ENCODE measurements around the gene RALGAPA2. TPM values are rescaled to one million over a fixed set of nuclear protein-coding genes. Genes with fewer than 3 reads are reported as not detected.

RALGAPA2 gene
- total and polyA plus RNA-seq, 2 experiments from 2014 or later: 1.3 to 2.6 TPM

- DNase-seq: no peak
- in situ Hi-C loops (cut with MboI): no loop called here
Observed at GRCh38 chr20:20641783-20642182, 70.7 kb downstream of the RALGAPA2 start.

GRCh38 chr20:20638878-20639277 lies 73.6 kb downstream of the RALGAPA2 start:
- Histone ChIP-seq H2AFZ (no peak overlapping the region), H3K9me3 (ENCODE audit: low read depth) (no peaks in the 10 kb centered on the region), H3K9me2 (ENCODE audit: insufficient read depth) (no peaks in the 10 kb centered on the region), H3K27ac (no peak overlapping the region), H3K9ac (no peak overlapping the region), H3K4me1 (ENCODE audit: insufficient read depth) (no peaks in the 10 kb centered on the region), H3F3A (ENCODE audit: insufficient read depth) (no peaks in the 10 kb centered on the region), H3K36me3 (ENCODE audit: low read depth) (no peaks in the 10 kb centered on the region), H4K20me1 (ENCODE audit: insufficient read depth) (no peaks in the 10 kb centered on the region), H3K4me2 (ENCODE audit: unreplicated experiment) (no peak overlapping the region), H3K79me2 (ENCODE audit: insufficient read depth) (no peaks in the 10 kb centered on the region), H3K27me3 (replicated peaks; ENCODE audit: insufficient read depth) (no peaks in the 10 kb centered on the region), H3K4me3 (no peak overlapping the region)
- WGBS, 2 experiments (ENCODE audit: low coverage in 1 of 2, low lambda C conversion rate in 2 of 2, missing lambda C conversion rate in 2 of 2): 80 to 81% methylated on average over 2 of the region's 2 CpGs
- no peak for TF ChIP-seq EZH2 (IDR thresholded peaks at IDR 0.05; ENCODE audit: insufficient read depth, poor library complexity, severe bottlenecking)
- TF ChIP-seq EZH2phosphoT487 (IDR thresholded peaks at IDR 0.05; ENCODE audit: insufficient read depth, low read depth): no peak
- no peak for DNase-seq
- in situ Hi-C loops (cut with MboI): no loop called here

More at GRCh38 chr20:20641783-20642182, 70.7 kb downstream of the RALGAPA2 start:
- no peak overlapping the region for H3K4me2 ChIP-seq (ENCODE audit: unreplicated experiment)
- H3K9ac ChIP-seq: no peak overlapping the region
- no peak overlapping the region for H2AFZ ChIP-seq
- TF ChIP-seq EZH2phosphoT487 (IDR thresholded peaks at IDR 0.05; ENCODE audit: insufficient read depth, low read depth) (no peak), EZH2 (IDR thresholded peaks at IDR 0.05; ENCODE audit: insufficient read depth, poor library complexity, severe bottlenecking) (no peak)
- no peak overlapping the region for H3K4me3 ChIP-seq
- H3K27ac ChIP-seq: no peak overlapping the region
- no peaks in the 10 kb centered on the region for H3K9me2 ChIP-seq (ENCODE audit: insufficient read depth)
- WGBS, 2 experiments (ENCODE audit: low coverage in 1 of 2, low lambda C conversion rate in 2 of 2, missing lambda C conversion rate in 2 of 2): 68 to 84% methylated on average over 2 of the region's 2 CpGs
- no peaks in the 10 kb centered on the region for H3F3A ChIP-seq (ENCODE audit: insufficient read depth)
- H4K20me1 ChIP-seq (ENCODE audit: insufficient read depth): no peaks in the 10 kb centered on the region
- H3K79me2 ChIP-seq (ENCODE audit: insufficient read depth): no peaks in the 10 kb centered on the region
- H3K27me3 ChIP-seq (replicated peaks; ENCODE audit: insufficient read depth): no peaks in the 10 kb centered on the region
- H3K36me3 ChIP-seq (ENCODE audit: low read depth): no peaks in the 10 kb centered on the region
- H3K9me3 ChIP-seq (ENCODE audit: low read depth): no peaks in the 10 kb centered on the region
- H3K4me1 ChIP-seq (ENCODE audit: insufficient read depth): no peaks in the 10 kb centered on the region

- Histone ChIP-seq H3K27me3 (replicated peaks; ENCODE audit: insufficient read depth) (no peaks in the 10 kb centered on the region), H3K9ac (no peak overlapping the region), H2AFZ (no peak overlapping the region), H3K79me2 (ENCODE audit: insufficient read depth) (no peaks in the 10 kb centered on the region), H3F3A (ENCODE audit: insufficient read depth) (no peaks in the 10 kb centered on the region), H3K4me2 (ENCODE audit: unreplicated experiment) (no peak overlapping the region), H3K4me3 (no peak overlapping the region), H4K20me1 (ENCODE audit: insufficient read depth) (no peaks in the 10 kb centered on the region), H3K9me2 (ENCODE audit: insufficient read depth) (no peaks in the 10 kb centered on the region), H3K27ac (no peak overlapping the region), H3K4me1 (ENCODE audit: insufficient read depth) (no peaks in the 10 kb centered on the region), H3K9me3 (ENCODE audit: low read depth) (no peaks in the 10 kb centered on the region), H3K36me3 (ENCODE audit: low read depth) (no peaks in the 10 kb centered on the region)
- 86 to 87% methylated on average over 7 of the region's 7 CpGs for WGBS, 2 experiments (ENCODE audit: low coverage in 1 of 2, low lambda C conversion rate in 2 of 2, missing lambda C conversion rate in 2 of 2)
- DNase-seq: no peak
- TF ChIP-seq EZH2phosphoT487 (IDR thresholded peaks at IDR 0.05; ENCODE audit: insufficient read depth, low read depth) (no peak), EZH2 (IDR thresholded peaks at IDR 0.05; ENCODE audit: insufficient read depth, poor library complexity, severe bottlenecking) (no peak)
- in situ Hi-C loops (cut with MboI): no loop called here
Observed at GRCh38 chr20:20637998-20638725, 74.3 kb downstream of the RALGAPA2 start.

- Histone ChIP-seq H3K4me3 (no peak overlapping the region), H3K9ac (no peak overlapping the region), H3K9me3 (ENCODE audit: low read depth) (no peaks in the 10 kb centered on the region), H3K36me3 (ENCODE audit: low read depth) (no peaks in the 10 kb centered on the region), H3K27me3 (replicated peaks; ENCODE audit: insufficient read depth) (no peaks in the 10 kb centered on the region), H3K4me1 (ENCODE audit: insufficient read depth) (no peaks in the 10 kb centered on the region), H4K20me1 (ENCODE audit: insufficient read depth) (no peaks in the 10 kb centered on the region), H3K79me2 (ENCODE audit: insufficient read depth) (no peaks in the 10 kb centered on the region), H3K9me2 (ENCODE audit: insufficient read depth) (no peaks in the 10 kb centered on the region), H3K4me2 (ENCODE audit: unreplicated experiment) (no peak overlapping the region), H2AFZ (no peak overlapping the region), H3F3A (ENCODE audit: insufficient read depth) (0 out of 2 replicates have a peak, but pooled peaks cover 5% of the 10 kb centered on the region), H3K27ac (no peak overlapping the region)
- DNase-seq: no peak
- no peak for TF ChIP-seq EZH2phosphoT487 (IDR thresholded peaks at IDR 0.05; ENCODE audit: insufficient read depth, low read depth)
- no peak for TF ChIP-seq EZH2 (IDR thresholded peaks at IDR 0.05; ENCODE audit: insufficient read depth, poor library complexity, severe bottlenecking)
- in situ Hi-C loops (cut with MboI): no loop called here
- WGBS, 2 experiments (ENCODE audit: low coverage in 1 of 2, low lambda C conversion rate in 2 of 2, missing lambda C conversion rate in 2 of 2): 96 to 100% methylated on average over 2 of the region's 2 CpGs
Observed at GRCh38 chr20:20635006-20635405, 77.4 kb downstream of the RALGAPA2 start.

Measured in GM23248 (cell line).